Stimulated activated CD8-positive, alpha-beta memory T cell treated with anti-CD3 and anti-CD28 coated beads, Interleukin-2, amount 100 ng/mL, for 1 hour (primary cell): ENCODE results near the gene WWC2.

ENCODE experiments used
- DNase-seq, 2 donors: peaks; one replicate each; pipeline ENCODE4 v3.0.0-alpha.2; 2020; ENCODE audit warnings: low read depth in 2 of 2

Gene WWC2

GRCh38 chr4:183354219-183354618 is 255.2 kb downstream of the WWC2 start:
- DNase-seq = no peak

- no peak for DNase-seq
These were observed 256.3 kb downstream of the WWC2 start for GRCh38 chr4:183355405-183355804.

GRCh38 chr4:183356173-183356830 is 257.2 kb downstream of the WWC2 start:
- DNase-seq = no peak

- DNase-seq = no peak
These were observed 258.0 kb downstream of the WWC2 start for GRCh38 chr4:183356931-183357675.

- DNase-seq = no peak
These were observed 259.2 kb downstream of the WWC2 start for GRCh38 chr4:183358215-183358755.

GRCh38 chr4:183360161-183360919 is 261.3 kb downstream of the WWC2 start:
- no peak for DNase-seq

- DNase-seq = no peak
These were observed 263.0 kb downstream of the WWC2 start for GRCh38 chr4:183362036-183362435.

GRCh38 chr4:183362916-183363542 is 264.0 kb downstream of the WWC2 start:
- DNase-seq = no peak

GRCh38 chr4:183364025-183364424 is 265.0 kb downstream of the WWC2 start:
- DNase-seq = no peak

- no peak for DNase-seq
These were observed 267.3 kb downstream of the WWC2 start for GRCh38 chr4:183366206-183366835.

GRCh38 chr4:183369073-183369472 is 270.0 kb downstream of the WWC2 start:
- DNase-seq = no peak
